Measurements from ENCODE around the gene CD19. TPM values are rescaled to one million over a fixed set of nuclear protein-coding genes. Genes with fewer than 3 reads are reported as not detected.
"Not testable (repeated sequence)": the region's sequence is repeated elsewhere in the genome, so short reads cannot be mapped to it uniquely, and the experiment has no call there.

Gene CD19
- total and polyA plus RNA-seq, 3 donors from 2014 or later, result 2.0 to 7.7 (median 4.3) TPM

DNA sequence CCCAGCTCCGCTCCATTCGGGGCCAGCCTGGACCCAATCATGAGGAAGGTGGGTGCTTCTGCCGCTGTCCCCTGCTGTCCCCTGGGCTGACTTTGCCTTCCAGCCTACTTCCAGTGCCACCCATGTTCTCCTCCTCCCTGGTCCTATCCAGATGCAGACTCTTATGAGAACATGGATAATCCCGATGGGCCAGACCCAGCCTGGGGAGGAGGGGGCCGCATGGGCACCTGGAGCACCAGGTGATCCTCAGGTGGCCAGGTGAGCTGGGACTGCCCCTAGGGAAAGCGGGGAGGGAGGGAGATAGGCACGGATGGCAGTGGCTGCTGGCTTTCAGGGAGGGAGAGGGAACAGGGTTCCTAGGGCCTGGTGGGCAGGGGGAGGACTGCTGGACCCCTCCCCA lies 7.0 kb downstream of the CD19 start:
- no peaks in the 10 kb centered on the region for H3K36me3 ChIP-seq (ENCODE audit: low read depth, missing control alignments)
- H3K27ac ChIP-seq, result no peak overlapping the region
- H3K27me3 ChIP-seq, result no peaks in the 10 kb centered on the region
- no peak for TF ChIP-seq POLR2A (IDR thresholded peaks at IDR 0.05)
- TF ChIP-seq, protein P1, sequence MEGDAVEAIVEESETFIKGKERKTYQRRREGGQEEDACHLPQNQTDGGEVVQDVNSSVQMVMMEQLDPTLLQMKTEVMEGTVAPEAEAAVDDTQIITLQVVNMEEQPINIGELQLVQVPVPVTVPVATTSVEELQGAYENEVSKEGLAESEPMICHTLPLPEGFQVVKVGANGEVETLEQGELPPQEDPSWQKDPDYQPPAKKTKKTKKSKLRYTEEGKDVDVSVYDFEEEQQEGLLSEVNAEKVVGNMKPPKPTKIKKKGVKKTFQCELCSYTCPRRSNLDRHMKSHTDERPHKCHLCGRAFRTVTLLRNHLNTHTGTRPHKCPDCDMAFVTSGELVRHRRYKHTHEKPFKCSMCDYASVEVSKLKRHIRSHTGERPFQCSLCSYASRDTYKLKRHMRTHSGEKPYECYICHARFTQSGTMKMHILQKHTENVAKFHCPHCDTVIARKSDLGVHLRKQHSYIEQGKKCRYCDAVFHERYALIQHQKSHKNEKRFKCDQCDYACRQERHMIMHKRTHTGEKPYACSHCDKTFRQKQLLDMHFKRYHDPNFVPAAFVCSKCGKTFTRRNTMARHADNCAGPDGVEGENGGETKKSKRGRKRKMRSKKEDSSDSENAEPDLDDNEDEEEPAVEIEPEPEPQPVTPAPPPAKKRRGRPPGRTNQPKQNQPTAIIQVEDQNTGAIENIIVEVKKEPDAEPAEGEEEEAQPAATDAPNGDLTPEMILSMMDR (IDR thresholded peaks at IDR 0.05), result no peak
- no peak overlapping the region for H3K4me3 ChIP-seq
- intact Hi-C loops (cut with DNase I; ENCODE audit: low total_unique reads), result no loop called here
- WGBS, 2 donors, result 85 to 92% methylated on average over 7 of the region's 7 CpGs
- H3K4me1 ChIP-seq, result no peaks in the 10 kb centered on the region
- no peaks in the 10 kb centered on the region for H3K9me3 ChIP-seq
- DNase-seq, result no peak

DNA sequence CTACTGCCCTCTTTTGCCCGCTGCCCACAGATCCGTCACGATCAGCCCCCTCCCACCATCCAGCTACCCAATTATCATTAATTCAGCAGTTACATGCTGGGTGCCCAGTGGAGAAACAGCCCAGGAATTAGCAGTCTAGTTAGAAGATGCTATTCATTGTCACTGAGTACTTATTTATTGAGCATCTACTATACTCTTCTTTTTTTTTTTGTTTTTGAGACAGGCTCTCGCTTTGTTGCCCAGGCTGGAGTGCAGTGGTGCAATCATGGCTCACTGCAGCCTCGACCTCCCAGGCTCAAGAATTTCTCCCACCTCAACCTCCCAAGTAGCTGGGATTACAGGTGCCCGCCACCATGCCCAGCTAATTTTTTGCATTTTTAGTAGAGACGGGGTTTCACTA lies 8.1 kb downstream of the CD19 start:
- 95 to 96% methylated on average over 7 of the region's 7 CpGs for WGBS, 2 donors

DNA sequence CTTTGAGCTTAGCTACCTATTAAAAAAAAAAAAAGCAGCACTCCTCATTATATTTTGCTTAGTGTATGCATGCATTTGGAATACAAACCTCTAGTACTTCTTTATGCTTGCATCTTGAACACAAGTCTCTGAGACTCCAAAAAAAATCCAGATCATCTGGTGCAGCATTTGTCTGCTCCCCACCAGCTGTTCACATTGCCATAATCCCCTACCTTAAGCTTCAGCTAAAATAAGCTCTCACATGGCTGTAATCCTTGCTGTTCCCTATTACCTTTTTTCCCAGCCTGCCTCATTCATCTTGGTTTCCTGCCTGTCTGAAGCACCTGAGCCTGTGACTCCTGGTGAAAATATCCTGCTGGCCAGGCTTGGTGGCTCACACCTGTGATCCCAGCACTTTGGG lies 11.5 kb downstream of the CD19 start:
- TF ChIP-seq, protein P1 (IDR thresholded peaks at IDR 0.05), result no peak
- no peaks in the 10 kb centered on the region for H3K9me3 ChIP-seq
- H3K27ac ChIP-seq, result no peak overlapping the region
- DNase-seq, result no peak
- H3K27me3 ChIP-seq, result no peaks in the 10 kb centered on the region
- no peaks in the 10 kb centered on the region for H3K4me1 ChIP-seq
- intact Hi-C loops (cut with DNase I; ENCODE audit: low total_unique reads), result no loop called here
- no peak overlapping the region for H3K4me3 ChIP-seq
- no peaks in the 10 kb centered on the region for H3K36me3 ChIP-seq (ENCODE audit: low read depth, missing control alignments)

More for the DNA sequence above, 8.1 kb downstream of the CD19 start:
- DNase-seq; H3K27ac ChIP-seq; intact Hi-C loops (cut with DNase I; ENCODE audit: low total_unique reads); H3K9me3 ChIP-seq; H3K27me3 ChIP-seq; H3K36me3 ChIP-seq (ENCODE audit: low read depth, missing control alignments); H3K4me3 ChIP-seq; H3K4me1 ChIP-seq: not testable (repeated sequence)

DNA sequence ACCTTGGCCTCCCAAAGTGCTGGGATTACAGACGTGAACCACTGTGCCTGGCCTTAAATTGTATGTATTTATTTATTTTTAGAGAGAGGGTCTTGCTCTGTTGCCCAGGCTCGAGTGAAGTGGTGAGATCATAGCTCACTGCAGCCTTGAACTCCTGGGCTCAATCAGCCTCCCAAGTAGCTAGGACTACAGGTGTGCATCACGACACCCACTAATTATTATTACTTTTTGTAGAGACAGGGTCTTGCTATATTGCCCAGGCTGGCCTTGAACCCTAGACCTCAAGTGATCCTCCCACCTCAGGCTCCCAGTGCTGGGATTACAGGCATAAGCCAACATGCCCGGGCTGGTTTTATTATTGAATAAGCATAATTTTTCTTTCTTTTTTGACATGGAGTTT lies 14.9 kb downstream of the CD19 start:
- WGBS, 2 donors, result 72 to 75% methylated on average over 4 of the region's 4 CpGs
- Histone ChIP-seq H3K4me1 (peaks cover 2% of the 10 kb centered on the region), H3K4me3 (no peak overlapping the region), H3K9me3 (no peaks in the 10 kb centered on the region), H3K27ac (no peak overlapping the region), H3K36me3 (ENCODE audit: low read depth, missing control alignments) (no peaks in the 10 kb centered on the region), H3K27me3 (no peaks in the 10 kb centered on the region)
- no peak for DNase-seq
- intact Hi-C loops (cut with DNase I; ENCODE audit: low total_unique reads), result loop anchor here (5.0 kb wide), 1 partner anchor 129 kb away; no protein-coding TSS in a partner anchor
- no peak for TF ChIP-seq POLR2A (IDR thresholded peaks at IDR 0.05)
- TF ChIP-seq, protein P1 (IDR thresholded peaks at IDR 0.05), result no peak

DNA sequence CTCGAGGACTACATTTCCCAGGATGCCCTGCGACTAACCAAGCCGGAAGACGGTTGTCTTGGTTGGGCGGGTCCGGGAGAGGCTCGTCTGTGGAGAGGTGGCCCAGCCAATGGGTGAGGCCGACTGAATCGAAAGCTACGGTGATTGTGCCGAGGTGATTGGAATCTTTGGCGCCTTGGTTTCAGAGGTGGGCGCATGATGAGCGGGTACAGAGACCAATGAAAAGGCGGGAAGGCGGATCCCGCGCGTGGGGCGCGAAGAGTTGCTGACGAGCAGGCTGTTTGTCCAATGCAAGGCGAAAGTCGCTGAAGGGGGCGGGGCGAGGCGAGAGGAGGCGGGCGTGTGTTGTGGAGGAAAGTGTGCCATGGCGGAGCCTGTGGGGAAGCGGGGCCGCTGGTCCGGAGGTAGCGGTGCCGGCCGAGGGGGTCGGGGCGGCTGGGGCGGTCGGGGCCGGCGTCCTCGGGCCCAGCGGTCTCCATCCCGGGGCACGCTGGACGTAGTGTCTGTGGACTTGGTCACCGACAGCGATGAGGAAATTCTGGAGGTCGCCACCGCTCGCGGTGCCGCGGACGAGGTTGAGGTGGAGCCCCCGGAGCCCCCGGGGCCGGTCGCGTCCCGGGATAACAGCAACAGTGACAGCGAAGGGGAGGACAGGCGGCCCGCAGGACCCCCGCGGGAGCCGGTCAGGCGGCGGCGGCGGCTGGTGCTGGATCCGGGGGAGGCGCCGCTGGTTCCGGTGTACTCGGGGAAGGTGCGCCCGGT lies 19.1 kb downstream of the CD19 start, which contains the start of gene NFATC2IP:
NFATC2IP (plus strand) TSS at position 290 of the 762 bp plus-strand sequence; CDS start at position 365, 75 bp downstream.
- 0 to 1% methylated on average over 22 to 79 of the region's 79 CpGs for WGBS, 2 donors
- Histone ChIP-seq H3K27ac (peak within 1 kb of the TSS; percentile 80 to 84), H3K4me1 (peaks cover 9% of the 10 kb centered on the region), H3K36me3 (ENCODE audit: low read depth, missing control alignments) (no peaks in the 10 kb centered on the region), H3K9me3 (no peaks in the 10 kb centered on the region), H3K27me3 (no peaks in the 10 kb centered on the region), H3K4me3 (peak within 1 kb of the TSS; percentile 79 to 89)
- TF ChIP-seq POLR2A (IDR thresholded peaks at IDR 0.05), result no peak
- TF ChIP-seq, protein P1 (IDR thresholded peaks at IDR 0.05), result no peak
- intact Hi-C loops (cut with DNase I; ENCODE audit: low total_unique reads), result no loop called here
- DNase-seq, result peak; percentile 100
